Caco-2 (cell line): ENCODE data around the gene FAM43B. TPM values are rescaled to one million over a fixed set of nuclear protein-coding genes. Genes with fewer than 3 reads are reported as not detected.

Source experiments
- BruUV-seq: library from RNA; stranded (reverse); fragments of 400-500 nt; replicated peaks from 2 replicates; lab custom pipeline; 2021; lab: Mats Ljungman, UMichigan
- CTCF ChIA-PET: fragments of 300-600 bp; sonication (Branson Sonifier 250); formaldehyde crosslinking; loops from one replicate; lab custom pipeline; 2022; ENCODE audit warnings: antibody characterized with exemption; lab: Charles Lee
- POLR2A ChIA-PET: fragments of 300-600 bp; sonication (Branson Sonifier 250); formaldehyde crosslinking; loops from one replicate; lab custom pipeline; 2022; ENCODE audit warnings: antibody characterized with exemption; lab: Charles Lee
- DNase-seq, 2 experiments: peaks; one replicate each; pipeline versions ENCODE4 v3.0.0 to v3.0.0-alpha.2; 2020 to 2022
- H3K27me3 ChIP-seq: replicated peaks from 2 replicates; pipeline ENCODE4 v1.6.0; 2011; ENCODE audit warnings: low read length; ENCODE audit not compliant: control insufficient read depth, insufficient read depth
- H3K36me3 ChIP-seq: 2 replicates; pipeline ENCODE4 v1.5.1; 2011; ENCODE audit warnings: low read length; ENCODE audit not compliant: control insufficient read depth, insufficient read depth
- H3K4me1 ChIP-seq: fragments of 250-450 bp; sonication (Bioruptor Pico); 2 replicates; pipeline ENCODE4 v1.5.1; 2020; ENCODE audit warnings: mild to moderate bottlenecking
- H3K4me3 ChIP-seq: 2 replicates; pipeline ENCODE4 v1.5.1; 2011; ENCODE audit warnings: low read depth, mild to moderate bottlenecking, control low read depth, low read length
- H3K9me3 ChIP-seq: fragments of 250-450 bp; sonication (Bioruptor Pico); 2 replicates; pipeline ENCODE4 v1.5.1; 2020; ENCODE audit warnings: mild to moderate bottlenecking, moderate library complexity
- H3K27ac Mint-ChIP-seq: one replicate; pipeline ENCODE4 v1.8.0; 2022; ENCODE audit warnings: mixed read lengths; ENCODE audit not compliant: unreplicated experiment
- H3K27me3 Mint-ChIP-seq: one replicate; pipeline ENCODE4 v1.8.0; 2022; ENCODE audit warnings: mixed read lengths; ENCODE audit not compliant: insufficient read depth, unreplicated experiment
- H3K36me3 Mint-ChIP-seq: one replicate; pipeline ENCODE4 v1.8.0; 2022; ENCODE audit warnings: mild to moderate bottlenecking, mixed read lengths; ENCODE audit not compliant: insufficient read depth, unreplicated experiment
- H3K4me1 Mint-ChIP-seq: one replicate; pipeline ENCODE4 v1.8.0; 2022; ENCODE audit warnings: low read depth, mixed read lengths; ENCODE audit not compliant: unreplicated experiment
- H3K4me3 Mint-ChIP-seq: one replicate; pipeline ENCODE4 v1.8.0; 2022; ENCODE audit warnings: mild to moderate bottlenecking, moderate library complexity, mixed read lengths; ENCODE audit not compliant: unreplicated experiment
- H3K9me3 Mint-ChIP-seq: one replicate; pipeline ENCODE4 v1.8.0; 2022; ENCODE audit warnings: mixed read lengths; ENCODE audit not compliant: unreplicated experiment
- CTCF ChIP-seq, 2 experiments: fragments of 200-600 bp in 1 of 2; IDR thresholded peaks; 1 replicate in 1 of 2; 2 replicates in 1 of 2; pipeline versions ENCODE4 v1.5.1 to v1.8.0; 2011 to 2022; ENCODE audit warnings: antibody characterized with exemption in 1 of 2, control low read depth in 1 of 2, inconsistent platforms in 1 of 2, low read depth in 1 of 2, low read length in 1 of 2, mild to moderate bottlenecking in 1 of 2, moderate library complexity in 1 of 2; ENCODE audit not compliant: insufficient read depth in 1 of 2, severe bottlenecking in 1 of 2, unreplicated experiment in 1 of 2
- intact Hi-C: fragments of 100-400 bp; cut with micrococcal nuclease; formaldehyde crosslinking; loops from one replicate; pipeline ENCODE4 v1.10.0; 2022; ENCODE audit not compliant: unreplicated experiment
- total RNA-seq: library from RNA; stranded (reverse); gene quantifications from 2 replicates; pipeline ENCODE4 v1.2.3, GENCODE V29; 2022

Gene FAM43B
- total RNA-seq, 1 experiment from 2014 or later: 3.6 TPM

GRCh38 chr1:20594746-20595145, 42.4 kb downstream of the FAM43B start:
- Mint-ChIP-seq H3K36me3 (no peaks in the 10 kb centered on the region), H3K27me3 (no peaks in the 10 kb centered on the region), H3K27ac (no peak overlapping the region), H3K4me1 (peaks cover 7% of the 10 kb centered on the region), H3K9me3 (peaks cover 10% of the 10 kb centered on the region), H3K4me3 (no peak overlapping the region)
- no peak overlapping the region for H3K4me3 ChIP-seq
- peaks cover 8% of the 10 kb centered on the region; the same call in 1 of the 2 replicates for H3K4me1 ChIP-seq
- no peak for TF ChIP-seq CTCF (IDR thresholded peaks at IDR 0.05; ENCODE audit: insufficient read depth in 1 of 2, low read depth in 1 of 2, low read length in 1 of 2, severe bottlenecking in 1 of 2, unreplicated experiment in 1 of 2)
- POLR2A ChIA-PET: no interaction called here
- DNase-seq: no peak
- no TSS peak for BruUV-seq
- no peaks in the 10 kb centered on the region for H3K9me3 ChIP-seq
- intact Hi-C loops: no loop called here
- CTCF ChIA-PET: no interaction called here
- no peaks in the 10 kb centered on the region for H3K36me3 ChIP-seq
- H3K27me3 ChIP-seq: no peaks in the 10 kb centered on the region

- peaks cover 10% of the 10 kb centered on the region for H3K9me3 Mint-ChIP-seq
- no peaks in the 10 kb centered on the region for H3K27me3 Mint-ChIP-seq
- no peak overlapping the region for H3K27ac Mint-ChIP-seq
- no peak overlapping the region for H3K4me3 Mint-ChIP-seq
- no peaks in the 10 kb centered on the region for H3K36me3 Mint-ChIP-seq
- no peak for DNase-seq
- no peak for TF ChIP-seq CTCF (IDR thresholded peaks at IDR 0.05; ENCODE audit: insufficient read depth in 1 of 2, low read depth in 1 of 2, low read length in 1 of 2, severe bottlenecking in 1 of 2, unreplicated experiment in 1 of 2)
- Histone ChIP-seq H3K4me3 (no peak overlapping the region), H3K4me1 (no peaks in the 10 kb centered on the region), H3K27me3 (no peaks in the 10 kb centered on the region), H3K36me3 (no peaks in the 10 kb centered on the region), H3K9me3 (no peaks in the 10 kb centered on the region)
- ChIA-PET CTCF (interaction anchor here (0.5 to 1.0 kb wide), 2 partner anchors 36 to 1012 kb away, joined by 3 read pairs; no protein-coding TSS in a partner anchor), POLR2A (no interaction called here)
- no peaks in the 10 kb centered on the region for H3K4me1 Mint-ChIP-seq
- no TSS peak for BruUV-seq
- intact Hi-C loops: no loop called here
Measured at GRCh38 chr1:20596106-20596505, 43.7 kb downstream of the FAM43B start.

GRCh38 chr1:20597650-20598049, 45.3 kb downstream of the FAM43B start:
- CTCF ChIA-PET: no interaction called here
- Histone ChIP-seq H3K36me3 (no peaks in the 10 kb centered on the region), H3K27me3 (no peaks in the 10 kb centered on the region), H3K9me3 (no peaks in the 10 kb centered on the region), H3K4me1 (no peaks in the 10 kb centered on the region), H3K4me3 (no peak overlapping the region)
- POLR2A ChIA-PET: no interaction called here
- no peak for TF ChIP-seq CTCF (IDR thresholded peaks at IDR 0.05; ENCODE audit: insufficient read depth in 1 of 2, low read depth in 1 of 2, low read length in 1 of 2, severe bottlenecking in 1 of 2, unreplicated experiment in 1 of 2)
- Mint-ChIP-seq H3K4me1 (no peaks in the 10 kb centered on the region), H3K36me3 (no peaks in the 10 kb centered on the region), H3K4me3 (no peak overlapping the region), H3K27ac (no peak overlapping the region), H3K27me3 (no peaks in the 10 kb centered on the region), H3K9me3 (peaks cover 10% of the 10 kb centered on the region)
- no peak for DNase-seq
- BruUV-seq: no TSS peak
- intact Hi-C loops: no loop called here
